CD4-positive, CD25-positive, alpha-beta regulatory T cell (primary cell): ENCODE measurements around the gene FYCO1. TPM values are rescaled to one million over a fixed set of nuclear protein-coding genes. Genes with fewer than 3 reads are reported as not detected.
A peak's percentile ranks its signal among the peaks of the same experiment; 100 is the strongest.

Experiments used
- ATAC-seq, 2 donors: fragments of 150-1000 bp; cut with Tn5 transposase; one replicate each; pipeline ENCODE4 v1.10.0; 2021; ENCODE audit warnings: low read depth in 2 of 2, moderate number of reproducible peaks in 2 of 2, moderate library complexity in 1 of 2
- DNase-seq, 3 donors: peaks; one replicate each; pipeline versions ENCODE4 v3.0.0 to v3.0.0-alpha.2; 2012 to 2022; ENCODE audit warnings: mixed read lengths in 1 of 3
- H3K27ac ChIP-seq: one replicate; pipeline ENCODE4 v1.7.0; 2013; ENCODE audit warnings: mild to moderate bottlenecking, low read length; ENCODE audit not compliant: insufficient read depth, poor library complexity, severe bottlenecking
- H3K27me3 ChIP-seq: one replicate; pipeline ENCODE4 v1.7.0; 2013; ENCODE audit warnings: low read length; ENCODE audit not compliant: control insufficient read depth, insufficient read depth
- H3K36me3 ChIP-seq: one replicate; pipeline ENCODE4 v1.7.0; 2013; ENCODE audit warnings: mild to moderate bottlenecking, low read length, moderate library complexity; ENCODE audit not compliant: control insufficient read depth, insufficient read depth
- H3K4me1 ChIP-seq: 2 replicates; pipeline ENCODE4 v1.7.0; 2013; ENCODE audit warnings: mild to moderate bottlenecking, low read length; ENCODE audit not compliant: insufficient read depth, control insufficient read depth, poor library complexity, severe bottlenecking
- H3K4me3 ChIP-seq: one replicate; pipeline ENCODE4 v1.7.0; 2013; ENCODE audit warnings: low read depth, mild to moderate bottlenecking, low read length, moderate library complexity
- H3K9me3 ChIP-seq, 2 experiments: 1 replicate in 1 of 2; 2 replicates in 1 of 2; pipeline ENCODE4 v1.7.0; 2013; ENCODE audit warnings: low read length in 2 of 2, mild to moderate bottlenecking in 1 of 2, moderate library complexity in 1 of 2; ENCODE audit not compliant: control insufficient read depth in 2 of 2
- H3K27ac Mint-ChIP-seq, 3 donors: one replicate each; pipeline ENCODE4 v1.8.0; 2020 to 2022; ENCODE audit warnings: mild to moderate bottlenecking in 3 of 3, mixed read lengths in 3 of 3, moderate library complexity in 2 of 3
- H3K27me3 Mint-ChIP-seq: one replicate; pipeline ENCODE4 v1.8.0; 2022; ENCODE audit warnings: mild to moderate bottlenecking, mixed read lengths
- H3K36me3 Mint-ChIP-seq: one replicate; pipeline ENCODE4 v1.8.0; 2020; ENCODE audit warnings: mixed read lengths
- H3K4me1 Mint-ChIP-seq, 4 donors: one replicate each; pipeline ENCODE4 v1.8.0; 2020 to 2022; ENCODE audit warnings: mixed read lengths in 4 of 4, mild to moderate bottlenecking in 1 of 4
- H3K4me3 Mint-ChIP-seq, 4 donors: one replicate each; pipeline ENCODE4 v1.8.0; 2020 to 2022; ENCODE audit warnings: mild to moderate bottlenecking in 4 of 4, mixed read lengths in 4 of 4, moderate library complexity in 3 of 4
- H3K9me3 Mint-ChIP-seq, 7 donors: one replicate each; pipeline ENCODE4 v1.8.0; 2020 to 2022; ENCODE audit warnings: mixed read lengths in 7 of 7, mild to moderate bottlenecking in 3 of 7, moderate library complexity in 2 of 7
- polyA plus RNA-seq, 4 donors: library from polyadenylated mRNA; unstranded; fragments of 300-500 nt; fragmentation: Illumina TruSeq; gene quantifications; one replicate each; pipeline ENCODE4 v1.2.3, GENCODE V29; 2021
- total RNA-seq: library from RNA; stranded (reverse); gene quantifications from one replicate; pipeline ENCODE4 v1.2.3, GENCODE V29; 2022

FYCO1 gene
- total and polyA plus RNA-seq, 5 donors from 2014 or later = 2.1 to 42.5 (median 2.6) TPM

DNA sequence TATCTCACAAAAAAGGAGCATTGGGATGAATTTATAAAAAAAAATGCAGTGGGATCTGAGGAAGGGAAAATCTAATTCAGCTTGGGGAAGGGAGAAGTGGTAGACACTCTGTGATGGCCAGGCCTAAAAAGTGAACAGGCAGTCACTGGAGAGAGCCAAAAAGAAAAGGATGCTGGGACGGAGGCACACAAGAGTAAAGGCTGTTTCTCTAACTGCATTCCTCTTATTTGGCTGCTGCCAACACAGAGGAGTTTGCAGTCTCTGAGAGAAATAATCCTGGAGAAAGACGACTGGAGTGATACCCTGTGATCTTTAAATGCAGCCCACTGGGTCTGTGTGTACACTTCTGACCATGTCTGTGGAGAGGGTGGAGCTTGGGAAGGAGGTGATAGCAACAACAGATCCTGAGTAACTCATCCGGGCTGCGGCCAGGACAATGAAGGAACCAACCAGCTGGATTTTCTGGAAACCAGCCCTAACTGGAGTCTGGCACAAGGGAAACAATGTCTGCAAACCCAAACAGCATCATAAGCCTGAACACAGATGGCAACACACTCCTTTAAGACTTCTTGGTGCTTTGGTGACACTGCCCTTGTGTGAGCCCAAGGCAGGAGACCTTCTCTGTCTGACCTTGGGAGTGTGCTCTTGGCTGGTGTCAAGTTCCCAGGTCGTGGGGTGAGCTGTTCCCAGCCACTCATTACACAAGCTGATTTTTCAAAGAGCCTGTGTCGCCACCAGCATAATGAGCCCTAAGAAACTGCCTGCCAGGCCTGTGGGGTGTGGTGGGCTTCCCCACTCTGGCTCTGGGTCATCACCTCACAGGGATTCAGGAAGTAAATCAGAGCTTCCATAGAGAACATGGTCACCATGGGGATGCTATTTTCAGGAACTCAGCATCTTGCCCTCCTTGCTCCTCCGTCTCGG lies 8.0 kb downstream of the FYCO1 start:
- H3K27ac Mint-ChIP-seq = peak overlapping the region; percentile 62 to 78 (median 76)
- no peak for DNase-seq

DNA sequence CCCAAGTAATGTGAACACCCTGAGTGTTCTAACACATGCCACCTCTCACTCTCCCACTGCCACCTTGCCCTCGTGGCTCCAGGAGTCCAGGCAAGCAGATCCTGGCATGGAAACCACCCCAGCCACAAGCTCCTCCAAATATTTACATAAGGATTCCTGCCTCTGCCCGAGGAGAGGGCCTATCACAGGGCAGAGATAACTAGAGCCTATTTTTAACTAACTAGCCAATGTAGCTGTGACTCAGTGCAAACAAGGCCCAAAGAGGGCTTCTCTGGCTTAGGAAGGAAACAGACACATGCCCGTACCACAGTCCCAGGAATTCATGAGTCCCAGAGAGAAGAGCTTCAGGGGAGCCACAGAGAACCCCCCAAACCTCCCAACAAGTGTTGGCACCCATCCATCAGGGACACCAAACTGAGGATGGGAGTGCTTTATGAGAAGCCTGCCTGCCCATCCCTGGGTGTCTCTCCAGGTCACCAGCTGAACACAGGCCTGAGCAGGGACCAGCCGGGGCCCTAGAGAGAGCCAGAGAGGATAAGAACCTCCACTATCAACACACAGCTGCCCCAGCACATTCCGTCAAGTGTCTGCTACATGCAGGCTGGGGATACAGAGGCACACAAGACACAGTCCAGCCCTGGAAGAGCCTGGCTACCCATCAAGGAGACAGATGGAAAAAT lies 9.2 kb downstream of the FYCO1 start:
- no peak overlapping the region for H3K27ac ChIP-seq
- H3K9me3 Mint-ChIP-seq = no peaks in the 10 kb centered on the region
- DNase-seq = no peak
- peaks cover 31 to 80% (median 57%) of the 10 kb centered on the region in 4 donors for H3K4me1 Mint-ChIP-seq
- no peaks in the 10 kb centered on the region for H3K27me3 ChIP-seq
- H3K4me3 Mint-ChIP-seq = peak overlapping the region in 2 of 4 donors; percentile 26 to 63
- peak overlapping the region; percentile 62 to 76 (median 72) for H3K27ac Mint-ChIP-seq
- peaks cover 41% of the 10 kb centered on the region for H3K36me3 Mint-ChIP-seq
- no peak overlapping the region for H3K4me3 ChIP-seq
- H3K36me3 ChIP-seq = peaks cover 39% of the 10 kb centered on the region
- ATAC-seq = no peak
- no peaks in the 10 kb centered on the region for H3K27me3 Mint-ChIP-seq
- H3K9me3 ChIP-seq = no peaks in the 10 kb centered on the region
- H3K4me1 ChIP-seq = peaks cover 57% of the 10 kb centered on the region

More for the DNA sequence above, 8.0 kb downstream of the FYCO1 start:
- peak overlapping the region in 2 of 4 donors; percentile 1 to 72 for H3K4me3 Mint-ChIP-seq
- peaks cover 37% of the 10 kb centered on the region for H3K36me3 Mint-ChIP-seq
- no peak overlapping the region for H3K4me3 ChIP-seq
- H3K27me3 Mint-ChIP-seq = no peaks in the 10 kb centered on the region
- H3K27me3 ChIP-seq = no peaks in the 10 kb centered on the region
- peaks cover 66% of the 10 kb centered on the region for H3K4me1 ChIP-seq
- H3K36me3 ChIP-seq = peaks cover 31% of the 10 kb centered on the region
- H3K4me1 Mint-ChIP-seq = peaks cover 31 to 87% (median 66%) of the 10 kb centered on the region in 4 donors
- no peaks in the 10 kb centered on the region for H3K9me3 Mint-ChIP-seq
- no peaks in the 10 kb centered on the region for H3K9me3 ChIP-seq
- H3K27ac ChIP-seq = no peak overlapping the region
- no peak for ATAC-seq

DNA sequence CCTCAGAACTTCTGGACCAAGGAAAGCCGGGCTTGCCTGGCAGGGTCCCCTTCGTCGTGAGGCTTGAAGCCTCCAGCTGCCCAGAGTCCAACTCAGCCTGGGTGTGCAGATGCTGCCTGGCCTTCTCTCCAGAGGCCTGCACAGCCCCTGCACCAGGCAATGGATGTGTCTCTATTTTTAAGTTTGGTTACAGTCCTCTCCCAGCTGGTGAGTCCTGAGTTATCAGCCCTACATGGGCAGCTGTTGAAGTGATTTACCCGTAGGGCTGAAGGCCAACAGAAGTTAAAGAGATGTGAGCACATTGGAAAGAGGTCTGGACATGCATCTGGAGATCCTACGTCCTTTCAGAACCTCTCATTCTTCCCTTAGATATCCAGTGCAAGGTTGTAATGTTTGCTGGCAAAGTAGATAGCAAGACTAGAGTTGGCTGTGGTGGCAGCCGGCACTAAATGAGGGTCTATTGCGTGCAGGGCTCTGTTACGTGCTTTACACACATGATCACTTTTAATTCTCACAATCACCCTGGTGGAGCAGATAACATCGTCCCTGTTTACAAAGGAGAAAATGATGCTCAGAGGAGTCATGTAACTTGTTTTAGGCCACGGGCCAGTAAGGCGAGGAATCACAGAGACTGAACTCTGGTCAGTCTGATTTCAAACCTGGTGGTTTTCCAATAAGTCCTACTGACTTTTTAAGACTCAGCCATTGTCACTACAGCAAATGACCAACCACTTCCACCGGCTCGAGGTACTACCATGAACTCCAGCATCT lies 9.9 kb downstream of the FYCO1 start:
- no peaks in the 10 kb centered on the region for H3K27me3 Mint-ChIP-seq
- peaks cover 60% of the 10 kb centered on the region for H3K4me1 ChIP-seq
- H3K4me3 ChIP-seq = no peak overlapping the region
- H3K4me3 Mint-ChIP-seq = peak overlapping the region in 1 of 4 donors; percentile 27
- no peak overlapping the region for H3K27ac ChIP-seq
- no peaks in the 10 kb centered on the region for H3K27me3 ChIP-seq
- no peaks in the 10 kb centered on the region for H3K9me3 ChIP-seq
- ATAC-seq (no peak), DNase-seq (no peak)
- H3K27ac Mint-ChIP-seq = peak overlapping the region; percentile 62 to 76 (median 65)
- peaks cover 45% of the 10 kb centered on the region for H3K36me3 ChIP-seq
- peaks cover 31 to 84% (median 59%) of the 10 kb centered on the region in 4 donors for H3K4me1 Mint-ChIP-seq
- H3K9me3 Mint-ChIP-seq = no peaks in the 10 kb centered on the region
- peaks cover 48% of the 10 kb centered on the region for H3K36me3 Mint-ChIP-seq

DNA sequence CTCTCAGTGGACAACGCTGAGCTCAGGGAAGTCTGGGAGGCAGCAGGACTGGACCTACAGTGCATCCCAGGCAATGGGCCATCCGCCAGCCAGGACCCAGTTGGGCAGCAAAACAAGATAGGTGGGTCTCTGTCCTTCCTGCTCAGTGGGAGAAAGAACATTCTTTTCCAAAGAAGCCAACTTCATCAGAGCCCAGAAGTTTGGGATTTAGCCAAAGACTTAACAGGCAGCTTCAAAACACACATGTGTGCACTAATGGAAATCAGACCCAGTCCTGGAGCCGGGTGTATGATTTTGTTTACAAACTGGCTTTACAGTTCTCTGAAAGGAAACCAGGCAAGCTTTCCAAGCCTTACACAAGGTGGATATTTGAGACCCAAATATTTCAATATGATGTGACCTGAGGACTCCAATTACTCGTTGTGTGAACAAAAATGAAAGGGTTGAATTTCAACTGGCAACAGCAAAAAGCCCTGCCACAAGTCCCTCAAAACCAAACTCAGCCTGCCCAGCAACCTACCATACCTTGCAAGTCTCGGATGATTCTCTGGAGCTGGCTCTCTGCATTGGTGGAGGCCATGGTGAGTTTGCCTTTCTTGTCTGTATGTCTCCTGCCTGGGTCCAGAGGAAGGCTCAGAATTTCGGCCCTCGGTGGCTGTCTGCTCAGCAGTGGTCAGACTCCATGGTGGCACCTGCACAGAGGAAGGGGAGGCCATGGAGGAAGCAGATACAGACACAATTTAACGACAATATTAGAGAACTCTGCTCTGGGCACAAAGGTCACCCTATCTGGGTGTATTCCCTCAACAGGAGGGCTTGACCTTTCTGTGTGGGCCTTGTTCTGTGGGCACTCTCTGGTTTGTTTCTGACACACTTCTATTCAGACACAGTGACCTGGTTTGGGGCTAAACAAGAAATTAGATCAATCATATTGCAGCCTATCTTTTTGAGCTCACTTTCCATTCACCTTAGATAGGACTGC lies 11.0 kb downstream of the FYCO1 start:
- Mint-ChIP-seq H3K9me3 (no peaks in the 10 kb centered on the region), H3K27ac (peak overlapping the region in 2 of 3 donors; percentile 62), H3K4me1 (peaks cover 29 to 84% (median 55%) of the 10 kb centered on the region in 4 donors), H3K36me3 (peaks cover 41% of the 10 kb centered on the region), H3K4me3 (no peak overlapping the region), H3K27me3 (no peaks in the 10 kb centered on the region)
- H3K4me3 ChIP-seq = no peak overlapping the region
- H3K4me1 ChIP-seq = peaks cover 65% of the 10 kb centered on the region
- H3K27me3 ChIP-seq = no peaks in the 10 kb centered on the region
- H3K9me3 ChIP-seq = no peaks in the 10 kb centered on the region
- H3K27ac ChIP-seq = no peak overlapping the region
- DNase-seq (no peak), ATAC-seq (no peak)
- H3K36me3 ChIP-seq = peaks cover 53% of the 10 kb centered on the region

DNA sequence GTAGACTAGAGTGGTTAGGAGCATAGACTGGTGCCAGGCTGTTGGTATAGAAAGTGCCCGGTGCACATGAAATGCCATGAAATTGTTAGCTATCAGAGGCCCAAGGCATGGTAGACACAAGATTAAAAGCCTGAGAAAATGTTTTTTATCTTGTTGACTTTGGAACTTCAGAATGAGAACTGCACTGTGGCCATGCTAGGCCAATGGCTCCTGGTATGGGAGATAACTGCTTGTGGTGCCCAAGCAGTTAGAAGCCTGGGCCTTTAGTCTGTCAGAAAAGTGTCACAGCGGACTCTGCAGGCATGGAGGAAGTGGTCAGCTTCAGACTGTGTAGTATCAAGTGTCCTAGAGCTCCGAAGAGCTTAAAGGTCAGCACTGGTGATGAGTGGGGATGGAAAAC lies 11.9 kb downstream of the FYCO1 start:
- Histone ChIP-seq H3K9me3 (no peaks in the 10 kb centered on the region), H3K4me1 (peaks cover 63% of the 10 kb centered on the region), H3K36me3 (peaks cover 60% of the 10 kb centered on the region), H3K27me3 (no peaks in the 10 kb centered on the region), H3K4me3 (no peak overlapping the region), H3K27ac (no peak overlapping the region)
- peak overlapping the region in 1 of 4 donors; percentile 45 for H3K4me3 Mint-ChIP-seq
- H3K36me3 Mint-ChIP-seq = peaks cover 46% of the 10 kb centered on the region
- H3K9me3 Mint-ChIP-seq = peaks cover 0 to 2% (median 0%) of the 10 kb centered on the region in 7 donors
- peaks cover 27 to 85% (median 53%) of the 10 kb centered on the region in 4 donors for H3K4me1 Mint-ChIP-seq
- peak overlapping the region in 2 of 3 donors; percentile 72 to 81 for H3K27ac Mint-ChIP-seq
- no peak for DNase-seq
- no peaks in the 10 kb centered on the region for H3K27me3 Mint-ChIP-seq
- ATAC-seq = no peak

DNA sequence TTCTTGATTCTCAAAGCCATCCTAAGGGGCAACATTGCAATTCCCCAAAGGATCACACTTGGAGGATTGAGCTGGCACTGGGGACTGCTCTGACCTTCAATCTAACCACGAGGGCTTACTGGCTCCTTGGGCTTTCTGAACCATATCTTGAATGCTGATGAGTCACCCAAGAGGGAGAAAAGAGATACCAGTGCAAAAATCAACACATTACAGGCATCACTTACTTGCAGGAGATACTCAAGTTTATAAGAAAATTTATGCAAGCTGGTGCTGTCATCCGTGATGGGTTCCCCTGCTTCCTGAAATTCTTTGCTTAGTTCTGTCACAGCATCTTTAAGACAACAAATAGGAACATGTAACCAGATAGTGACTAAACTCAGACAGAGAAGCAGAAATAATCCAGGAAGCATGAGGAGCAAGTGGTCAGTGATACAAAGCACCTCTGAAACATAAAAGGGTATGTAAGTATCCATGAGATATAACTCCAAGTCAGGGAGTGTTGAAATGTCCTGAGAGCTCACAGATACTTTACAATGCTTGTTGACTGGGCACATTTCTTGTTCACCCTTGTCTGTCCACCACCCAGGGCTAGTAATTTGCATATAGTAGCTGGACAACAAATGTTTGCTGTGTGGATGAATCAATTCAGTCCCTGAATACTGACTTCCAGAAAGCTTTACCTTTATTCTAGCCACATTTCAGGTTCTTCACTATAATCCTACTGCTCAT lies 14.1 kb downstream of the FYCO1 start:
- Histone ChIP-seq H3K9me3 (no peaks in the 10 kb centered on the region), H3K4me1 (peaks cover 64% of the 10 kb centered on the region), H3K27ac (peak overlapping the region; percentile 79), H3K4me3 (no peak overlapping the region), H3K27me3 (no peaks in the 10 kb centered on the region), H3K36me3 (peaks cover 71% of the 10 kb centered on the region)
- Mint-ChIP-seq H3K4me1 (peaks cover 26 to 83% (median 53%) of the 10 kb centered on the region in 4 donors), H3K9me3 (peaks cover 0 to 3% (median 0%) of the 10 kb centered on the region in 7 donors), H3K27me3 (no peaks in the 10 kb centered on the region), H3K4me3 (peak overlapping the region in 2 of 4 donors; percentile 55 to 75), H3K36me3 (peaks cover 54% of the 10 kb centered on the region), H3K27ac (peak overlapping the region; percentile 45 to 96 (median 72))
- ATAC-seq (no peak), DNase-seq (no peak)
